OCI-LY1 (cell line): ENCODE results near the gene NDC80.

ENCODE experiments used
- H2AFZ ChIP-seq: fragments of 200-600 bp; sonication (generic), shearing (Covaris generic); 2 replicates; pipeline ENCODE4 v1.6.0; 2014; ENCODE audit warnings: antibody characterized with exemption, mild to moderate bottlenecking, low read length
- H3F3A ChIP-seq: fragments of 200-600 bp; sonication (generic), shearing (Covaris generic); 2 replicates; pipeline ENCODE4 v1.6.0; 2014; ENCODE audit warnings: mild to moderate bottlenecking, antibody characterized with exemption, low read length, moderate library complexity; ENCODE audit not compliant: insufficient read depth
- H3K27ac ChIP-seq: fragments of 200-600 bp; sonication (generic); 2 replicates; pipeline ENCODE4 v1.5.1; 2014; ENCODE audit warnings: low read length, mixed run types, mild to moderate bottlenecking, low read depth; ENCODE audit not compliant: poor library complexity, severe bottlenecking
- H3K27me3 ChIP-seq: fragments of 200-600 bp; sonication (generic); 2 replicates; pipeline ENCODE4 v1.6.0; 2014; ENCODE audit warnings: antibody characterized with exemption, mild to moderate bottlenecking, low read length, moderate library complexity; ENCODE audit not compliant: insufficient read depth
- H3K36me3 ChIP-seq: fragments of 200-600 bp; sonication (generic); 2 replicates; pipeline ENCODE4 v1.6.1; 2014; ENCODE audit warnings: mild to moderate bottlenecking, antibody characterized with exemption, low read length, moderate library complexity, mixed read lengths; ENCODE audit not compliant: insufficient read depth
- H3K4me1 ChIP-seq: fragments of 200-600 bp; sonication (generic); 2 replicates; pipeline ENCODE4 v1.5.1; 2014; ENCODE audit warnings: mild to moderate bottlenecking, low read length, moderate library complexity; ENCODE audit not compliant: insufficient read depth, severe bottlenecking
- H3K4me2 ChIP-seq: fragments of 200-600 bp; sonication (generic), shearing (Covaris generic); 2 replicates; pipeline ENCODE4 v1.6.1; 2014; ENCODE audit warnings: low read length
- H3K4me3 ChIP-seq: fragments of 200-600 bp; sonication (generic); 2 replicates; pipeline ENCODE4 v1.5.1; 2014; ENCODE audit warnings: low read length, low read depth, mild to moderate bottlenecking, mixed read lengths; ENCODE audit not compliant: poor library complexity, severe bottlenecking
- H3K79me2 ChIP-seq: fragments of 200-600 bp; shearing (Covaris generic); 2 replicates; pipeline ENCODE4 v1.6.1; 2016; ENCODE audit warnings: mixed run types, low read length, mixed read lengths; ENCODE audit not compliant: insufficient read depth
- H3K9ac ChIP-seq: fragments of 200-600 bp; sonication (generic), shearing (Covaris generic); 2 replicates; pipeline ENCODE4 v1.6.1; 2014; ENCODE audit warnings: mild to moderate bottlenecking, low read length, mixed read lengths
- H3K9me2 ChIP-seq: fragments of 200-600 bp; sonication (generic), shearing (Covaris generic); 2 replicates; pipeline ENCODE4 v1.6.1; 2014; ENCODE audit warnings: low read depth, mild to moderate bottlenecking, low read length, mixed read lengths
- H3K9me3 ChIP-seq: fragments of 200-600 bp; shearing (Covaris generic); 2 replicates; pipeline ENCODE4 v1.6.1; 2014; ENCODE audit warnings: low read length, mixed read lengths
- H4K20me1 ChIP-seq: fragments of 200-600 bp; sonication (generic), shearing (Covaris generic); 2 replicates; pipeline ENCODE4 v1.6.0; 2016; ENCODE audit warnings: mild to moderate bottlenecking, low read length; ENCODE audit not compliant: insufficient read depth
- EZH2 ChIP-seq: fragments of 200-600 bp; sonication (generic), shearing (Covaris generic); IDR thresholded peaks from 2 replicates; pipeline ENCODE4 v1.8.0; 2017; ENCODE audit warnings: borderline replicate concordance, mixed run types, mild to moderate bottlenecking, antibody characterized with exemption, low read length, moderate library complexity, mixed read lengths
- TF ChIP-seq, protein P1 (sequence below): fragments of 200-600 bp; sonication (generic), shearing (Covaris generic); IDR thresholded peaks from 2 replicates; pipeline ENCODE4 v1.5.1; 2017; ENCODE audit warnings: mild to moderate bottlenecking, antibody characterized with exemption, low read length, moderate library complexity, mixed read lengths

Gene NDC80

DNA sequence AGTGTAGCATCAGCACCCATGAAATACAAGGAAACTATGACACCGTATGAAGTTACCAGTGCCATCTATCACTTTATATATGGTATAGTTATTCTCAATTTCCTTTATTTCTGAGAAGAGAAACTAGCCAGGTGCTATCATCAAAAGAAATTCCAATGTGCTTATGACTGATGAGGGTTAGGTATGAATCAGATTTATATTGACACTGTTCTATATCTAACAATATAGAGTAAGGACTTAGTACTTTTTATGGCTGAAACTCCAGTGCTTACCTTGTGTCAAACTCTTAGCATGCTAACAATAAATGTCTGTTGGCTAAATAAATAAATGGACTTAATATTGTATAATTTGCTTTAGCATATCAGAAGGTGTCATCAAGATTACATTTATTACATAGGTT is 7.0 kb upstream of the NDC80 start:
- Histone ChIP-seq H3K36me3 (no peaks in the 10 kb centered on the region), H3K9me2 (no peaks in the 10 kb centered on the region), H3K27ac (no peak overlapping the region), H3K9me3 (no peaks in the 10 kb centered on the region), H3F3A (no peaks in the 10 kb centered on the region), H3K4me3 (no peak overlapping the region), H3K4me2 (no peak overlapping the region), H3K4me1 (peaks cover 7% of the 10 kb centered on the region), H3K27me3 (no peaks in the 10 kb centered on the region), H3K79me2 (no peaks in the 10 kb centered on the region), H4K20me1 (no peaks in the 10 kb centered on the region), H3K9ac (no peak overlapping the region), H2AFZ (no peak overlapping the region)
- no peak for TF ChIP-seq EZH2
- TF ChIP-seq, protein P1, sequence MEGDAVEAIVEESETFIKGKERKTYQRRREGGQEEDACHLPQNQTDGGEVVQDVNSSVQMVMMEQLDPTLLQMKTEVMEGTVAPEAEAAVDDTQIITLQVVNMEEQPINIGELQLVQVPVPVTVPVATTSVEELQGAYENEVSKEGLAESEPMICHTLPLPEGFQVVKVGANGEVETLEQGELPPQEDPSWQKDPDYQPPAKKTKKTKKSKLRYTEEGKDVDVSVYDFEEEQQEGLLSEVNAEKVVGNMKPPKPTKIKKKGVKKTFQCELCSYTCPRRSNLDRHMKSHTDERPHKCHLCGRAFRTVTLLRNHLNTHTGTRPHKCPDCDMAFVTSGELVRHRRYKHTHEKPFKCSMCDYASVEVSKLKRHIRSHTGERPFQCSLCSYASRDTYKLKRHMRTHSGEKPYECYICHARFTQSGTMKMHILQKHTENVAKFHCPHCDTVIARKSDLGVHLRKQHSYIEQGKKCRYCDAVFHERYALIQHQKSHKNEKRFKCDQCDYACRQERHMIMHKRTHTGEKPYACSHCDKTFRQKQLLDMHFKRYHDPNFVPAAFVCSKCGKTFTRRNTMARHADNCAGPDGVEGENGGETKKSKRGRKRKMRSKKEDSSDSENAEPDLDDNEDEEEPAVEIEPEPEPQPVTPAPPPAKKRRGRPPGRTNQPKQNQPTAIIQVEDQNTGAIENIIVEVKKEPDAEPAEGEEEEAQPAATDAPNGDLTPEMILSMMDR: no peak

DNA sequence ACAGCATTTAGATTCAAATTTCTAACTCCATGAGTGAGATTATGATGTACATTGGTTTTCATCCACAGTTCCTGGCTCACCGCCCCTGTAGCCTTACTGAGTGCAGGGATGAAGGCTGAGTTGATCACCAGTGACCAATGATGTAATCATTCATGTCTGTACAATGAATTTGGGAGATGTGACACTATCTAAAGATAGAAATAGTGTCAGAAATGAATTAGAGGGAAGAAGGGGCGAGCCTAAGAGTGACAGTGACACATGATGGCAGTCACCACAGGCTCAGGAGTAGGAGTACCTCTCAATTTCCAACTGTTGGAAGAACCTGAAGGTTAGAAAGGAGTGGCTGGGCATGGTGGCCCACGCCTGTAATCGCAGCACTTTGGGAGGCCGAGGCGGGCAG is 3.2 kb upstream of the NDC80 start:
- Histone ChIP-seq H3K4me2 (no peak overlapping the region), H3K4me1 (peaks cover 26% of the 10 kb centered on the region), H3K9me3 (no peaks in the 10 kb centered on the region), H4K20me1 (no peaks in the 10 kb centered on the region), H3K9ac (no peak overlapping the region), H3K9me2 (no peaks in the 10 kb centered on the region), H3K4me3 (no peak overlapping the region), H3F3A (no peaks in the 10 kb centered on the region), H3K27me3 (no peaks in the 10 kb centered on the region), H3K79me2 (peaks cover 24% of the 10 kb centered on the region), H3K36me3 (no peaks in the 10 kb centered on the region), H2AFZ (no peak overlapping the region), H3K27ac (no peak overlapping the region)
- no peak for TF ChIP-seq EZH2
- TF ChIP-seq, protein P1: no peak

DNA sequence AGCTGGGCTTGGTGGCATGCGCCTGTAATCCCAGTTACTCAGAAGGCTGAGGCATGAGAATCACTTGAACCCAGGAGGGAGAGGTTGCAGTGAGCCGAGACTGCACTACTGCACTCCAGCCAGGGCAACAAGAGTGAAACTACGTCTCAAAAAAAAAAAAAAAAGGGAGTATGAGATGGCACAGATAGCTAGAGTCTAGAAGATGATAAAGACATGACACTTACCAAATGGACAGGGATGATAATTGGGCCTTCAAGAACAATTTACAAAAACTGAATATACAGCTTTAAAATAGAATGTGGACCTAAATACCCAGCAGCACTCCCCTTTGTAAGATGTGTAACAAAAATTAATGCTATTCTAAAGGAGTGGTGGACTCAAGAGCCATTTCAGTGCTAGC is 2.8 kb upstream of the NDC80 start:
- Histone ChIP-seq H4K20me1 (no peaks in the 10 kb centered on the region), H3K4me2 (no peak overlapping the region), H3F3A (no peaks in the 10 kb centered on the region), H3K4me1 (peaks cover 31% of the 10 kb centered on the region), H3K9me3 (no peaks in the 10 kb centered on the region), H3K9me2 (no peaks in the 10 kb centered on the region), H2AFZ (no peak overlapping the region), H3K4me3 (no peak overlapping the region), H3K79me2 (peaks cover 28% of the 10 kb centered on the region), H3K27me3 (no peaks in the 10 kb centered on the region), H3K27ac (no peak overlapping the region), H3K36me3 (no peaks in the 10 kb centered on the region), H3K9ac (no peak overlapping the region)
- TF ChIP-seq EZH2: no peak
- TF ChIP-seq, protein P1: no peak
